AG10803 (cell line): ENCODE results near the gene NCBP1.

Experiments
- DNase-seq: peaks from one replicate; pipeline ENCODE4 v3.0.0; 2010; ENCODE audit warnings: low read depth
- H3K4me3 ChIP-seq: 2 replicates; pipeline ENCODE4 v1.5.1; 2011; ENCODE audit warnings: mild to moderate bottlenecking, low read length, control low read depth
- TF ChIP-seq, protein P1 (sequence below): conservative IDR thresholded peaks from 2 replicates; pipeline ENCODE4 v1.5.1; 2011; ENCODE audit warnings: mild to moderate bottlenecking, low read length, control low read depth, inconsistent platforms

Gene NCBP1

DNA sequence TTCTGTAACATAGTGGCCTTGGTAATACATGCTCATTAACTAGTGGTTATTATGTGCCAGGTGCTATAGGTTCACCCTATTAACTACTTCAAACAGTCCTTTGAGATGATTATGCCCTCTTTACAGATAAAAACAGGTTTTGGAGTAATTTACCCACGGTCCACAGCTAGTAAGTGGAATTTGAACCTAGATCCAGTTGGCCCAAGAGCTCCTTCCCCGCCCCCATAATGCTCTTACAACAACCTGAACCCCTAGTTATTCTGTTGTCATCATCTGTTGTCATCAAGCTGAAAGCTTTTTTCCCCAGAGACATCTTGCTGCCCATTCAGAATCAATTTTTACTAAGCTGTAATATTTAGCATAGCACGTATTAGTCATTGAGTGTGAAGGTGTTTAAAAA lies 40.3 kb downstream of the NCBP1 start:
- DNase-seq = no peak
- TF ChIP-seq, protein P1, sequence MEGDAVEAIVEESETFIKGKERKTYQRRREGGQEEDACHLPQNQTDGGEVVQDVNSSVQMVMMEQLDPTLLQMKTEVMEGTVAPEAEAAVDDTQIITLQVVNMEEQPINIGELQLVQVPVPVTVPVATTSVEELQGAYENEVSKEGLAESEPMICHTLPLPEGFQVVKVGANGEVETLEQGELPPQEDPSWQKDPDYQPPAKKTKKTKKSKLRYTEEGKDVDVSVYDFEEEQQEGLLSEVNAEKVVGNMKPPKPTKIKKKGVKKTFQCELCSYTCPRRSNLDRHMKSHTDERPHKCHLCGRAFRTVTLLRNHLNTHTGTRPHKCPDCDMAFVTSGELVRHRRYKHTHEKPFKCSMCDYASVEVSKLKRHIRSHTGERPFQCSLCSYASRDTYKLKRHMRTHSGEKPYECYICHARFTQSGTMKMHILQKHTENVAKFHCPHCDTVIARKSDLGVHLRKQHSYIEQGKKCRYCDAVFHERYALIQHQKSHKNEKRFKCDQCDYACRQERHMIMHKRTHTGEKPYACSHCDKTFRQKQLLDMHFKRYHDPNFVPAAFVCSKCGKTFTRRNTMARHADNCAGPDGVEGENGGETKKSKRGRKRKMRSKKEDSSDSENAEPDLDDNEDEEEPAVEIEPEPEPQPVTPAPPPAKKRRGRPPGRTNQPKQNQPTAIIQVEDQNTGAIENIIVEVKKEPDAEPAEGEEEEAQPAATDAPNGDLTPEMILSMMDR = no peak
- H3K4me3 ChIP-seq = no peak overlapping the region

DNA sequence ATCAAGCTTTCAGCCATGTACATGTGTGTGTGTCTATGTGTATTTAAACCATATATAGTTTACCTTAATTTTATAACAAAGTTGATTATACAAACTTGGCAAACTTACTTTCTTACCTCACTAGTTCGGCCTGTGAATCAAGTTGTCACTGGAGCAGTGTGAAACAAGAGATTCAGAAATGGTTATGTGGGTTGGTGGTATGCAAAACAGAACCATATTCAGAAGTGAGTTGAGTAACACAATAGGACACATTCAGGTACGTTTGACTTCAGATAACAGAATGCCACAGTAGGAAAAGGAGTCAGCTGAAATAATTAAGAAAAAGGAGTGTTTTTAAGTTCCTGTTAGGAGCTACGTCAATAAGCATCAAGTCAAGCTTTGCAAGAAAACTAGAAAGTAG lies 42.0 kb downstream of the NCBP1 start:
- TF ChIP-seq, protein P1 = no peak
- no peak overlapping the region for H3K4me3 ChIP-seq
- no peak for DNase-seq

DNA sequence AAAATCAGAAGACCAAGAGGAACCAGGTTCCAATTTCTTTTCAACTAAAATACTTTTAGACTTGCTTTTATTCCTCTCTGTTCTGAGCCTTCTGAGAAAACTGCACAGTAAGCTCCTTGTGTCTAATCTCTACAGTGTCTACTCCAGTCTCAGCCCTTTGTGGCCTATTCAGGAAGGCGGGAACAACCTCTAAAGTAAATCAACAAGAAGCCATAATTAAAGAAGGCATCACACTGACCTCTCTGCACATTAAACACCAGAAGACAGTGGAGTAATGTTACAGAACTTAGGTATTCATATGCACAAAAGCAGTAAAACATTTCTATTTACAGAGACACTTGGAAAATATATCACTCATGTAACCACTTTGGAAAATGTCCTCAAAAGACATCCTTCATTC lies 48.6 kb downstream of the NCBP1 start:
- TF ChIP-seq, protein P1 = no peak
- no peak for DNase-seq
- H3K4me3 ChIP-seq = no peak overlapping the region

DNA sequence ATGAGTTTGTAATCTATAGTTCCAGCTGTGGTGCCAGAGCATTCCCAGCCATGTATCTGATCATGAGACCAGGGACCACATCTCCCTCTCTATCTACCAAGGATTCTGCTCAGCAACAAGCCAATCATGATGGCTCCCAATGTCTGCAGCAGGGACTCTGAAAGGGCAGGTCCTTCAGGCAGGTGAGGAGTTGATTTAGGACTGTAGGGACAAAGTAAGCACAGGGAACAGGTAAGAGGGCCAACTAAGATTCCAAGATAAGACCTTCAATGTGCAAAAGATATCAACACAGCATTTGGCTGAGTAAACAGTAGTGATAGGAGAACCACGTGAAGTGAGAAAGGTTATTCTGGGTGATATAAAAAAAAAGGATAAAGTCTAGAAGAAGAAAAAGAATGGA lies 55.0 kb downstream of the NCBP1 start:
- no peak overlapping the region for H3K4me3 ChIP-seq
- no peak for DNase-seq
- TF ChIP-seq, protein P1 = no peak

DNA sequence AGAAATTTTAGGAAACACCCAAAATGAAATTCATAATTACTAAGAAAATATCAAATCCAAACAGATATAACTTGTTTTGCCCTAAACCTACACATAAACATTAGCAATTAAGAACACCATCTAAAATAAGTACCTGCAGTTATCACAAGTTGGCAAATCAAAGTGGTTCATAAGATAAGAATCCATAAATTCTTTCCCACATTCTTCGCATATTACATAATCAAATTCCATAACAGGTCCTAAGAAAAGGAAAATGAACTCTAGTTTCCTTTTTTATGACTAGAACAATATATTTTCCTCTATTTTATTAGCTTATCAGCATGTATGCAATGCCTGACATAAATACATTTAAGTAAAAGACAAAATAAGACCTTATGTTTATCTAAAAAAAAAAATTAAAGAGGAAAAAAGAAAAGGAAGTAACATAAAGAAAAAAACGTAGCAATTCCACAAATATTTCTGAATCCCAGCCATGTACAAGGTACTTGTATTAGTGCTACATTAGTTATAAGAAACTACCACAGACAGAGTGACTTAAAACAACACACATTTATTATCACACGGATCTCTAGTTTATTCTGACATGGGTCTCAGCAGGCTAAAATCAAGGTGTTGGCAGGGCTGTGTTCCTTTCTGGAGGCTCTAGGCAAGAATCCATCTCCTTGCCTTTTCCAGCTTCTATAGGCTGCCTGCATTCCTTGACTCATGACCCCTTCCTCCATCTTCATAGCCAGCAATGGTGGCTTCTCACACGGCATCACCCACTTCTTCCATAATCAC lies 56.0 kb downstream of the NCBP1 start:
- peak; percentile 16 for DNase-seq
- TF ChIP-seq, protein P1 = no peak
- no peak overlapping the region for H3K4me3 ChIP-seq

DNA sequence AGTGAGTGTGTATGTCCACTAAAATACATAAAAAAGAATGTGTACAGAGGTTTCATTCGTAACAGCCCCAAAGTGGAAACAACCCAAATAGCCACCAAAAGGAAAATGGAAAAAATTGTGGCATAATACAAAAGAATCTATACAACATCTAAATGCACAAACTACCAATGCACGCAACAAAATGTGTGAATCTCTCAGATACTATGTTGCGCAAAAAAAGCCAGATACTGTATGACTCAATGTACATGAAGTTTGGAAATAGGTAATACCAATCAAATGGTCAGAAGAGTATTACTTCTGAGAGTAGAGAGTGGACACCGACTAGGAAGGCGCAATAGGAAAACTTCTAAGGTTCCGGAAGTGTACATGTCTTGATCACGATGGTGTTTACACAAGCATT lies 61.1 kb downstream of the NCBP1 start:
- H3K4me3 ChIP-seq = no peak overlapping the region
- TF ChIP-seq, protein P1 = no peak
- no peak for DNase-seq

DNA sequence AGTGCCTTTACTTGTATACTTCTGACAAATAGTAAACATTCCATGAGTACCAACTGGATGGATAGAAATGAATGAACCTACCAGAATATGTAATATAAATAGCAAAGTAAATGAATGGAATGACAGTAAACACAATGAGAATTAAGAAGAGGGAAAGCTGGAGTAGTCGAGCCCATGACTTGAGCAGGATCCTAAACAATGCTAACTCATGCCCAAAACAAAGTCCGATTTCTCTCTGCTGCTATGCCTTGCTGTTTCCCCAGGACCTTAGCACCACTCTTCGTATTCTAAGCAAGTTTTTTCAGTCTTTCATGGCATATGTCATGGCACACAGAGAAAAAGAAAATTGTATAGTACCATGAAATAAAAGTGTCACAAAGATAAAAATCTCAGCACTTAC lies 61.8 kb downstream of the NCBP1 start:
- DNase-seq = no peak
- no peak overlapping the region for H3K4me3 ChIP-seq
- TF ChIP-seq, protein P1 = no peak
